Stimulated activated CD8-positive, alpha-beta memory T cell treated with anti-CD3 and anti-CD28 coated beads, Interleukin-12 subunit alpha, Interleukin-12 subunit beta, amount 100 ng/mL, for 4 hours (primary cell): Measurements from ENCODE around the gene DIP2C.
"Not testable (repeated sequence)": the region's sequence is repeated elsewhere in the genome, so short reads cannot be mapped to it uniquely, and the experiment has no call there.

Experiments
- DNase-seq: peaks from one replicate; pipeline ENCODE4 v3.0.0-alpha.2; 2020; ENCODE audit warnings: low read depth

Gene DIP2C

DNA sequence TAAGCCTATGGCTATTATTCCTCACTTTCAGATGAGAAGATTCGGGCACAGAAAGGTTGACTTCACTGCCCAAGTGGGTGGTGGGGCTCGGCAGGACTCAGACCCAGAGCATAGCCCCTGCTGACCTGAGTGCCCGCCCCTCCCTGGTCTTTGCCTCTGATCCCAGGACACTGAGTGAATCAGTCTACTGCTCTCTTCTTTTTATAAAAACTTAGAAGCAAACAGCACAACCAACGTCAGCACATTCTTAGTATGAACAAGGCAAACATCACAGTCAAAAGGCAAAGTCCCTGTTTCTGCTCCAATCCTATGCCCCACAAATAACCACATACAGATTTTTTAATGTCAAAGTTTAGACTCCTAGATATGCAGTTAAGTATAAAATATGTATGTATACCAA is 316.5 kb downstream of the DIP2C start:
- no peak for DNase-seq

- no peak for DNase-seq
These were observed 316.9 kb downstream of the DIP2C start for GRCh38 chr10:372566-372965.

- DNase-seq, result no peak
These were observed 318.0 kb downstream of the DIP2C start for GRCh38 chr10:371515-371914.

- no peak for DNase-seq
These were observed 319.0 kb downstream of the DIP2C start for GRCh38 chr10:370449-370825.

- no peak for DNase-seq
These were observed 319.6 kb downstream of the DIP2C start for GRCh38 chr10:369684-370448.

DNA sequence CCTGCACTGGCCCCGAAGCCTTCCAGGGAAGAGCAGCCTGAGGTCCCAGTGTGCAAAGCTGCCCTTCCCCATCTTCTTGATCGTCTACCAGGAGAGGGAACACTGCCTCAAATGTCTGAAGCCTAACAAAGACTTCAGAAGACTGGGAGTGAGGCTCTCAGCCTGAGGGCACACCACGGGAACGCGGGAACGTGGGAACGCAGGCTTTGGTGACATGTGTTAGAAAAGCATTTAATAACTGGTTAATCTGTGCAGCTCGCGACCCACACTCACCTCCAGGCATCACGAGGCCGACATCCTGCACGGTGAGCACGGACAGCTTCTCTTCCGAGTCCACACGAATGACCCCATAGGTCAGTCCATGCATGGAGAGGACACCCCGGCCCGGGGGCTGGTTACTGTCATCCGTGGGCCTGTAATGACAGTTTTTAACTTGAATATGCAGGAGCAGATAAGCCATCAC is 320.2 kb downstream of the DIP2C start:
- DNase-seq, result no peak

DNA sequence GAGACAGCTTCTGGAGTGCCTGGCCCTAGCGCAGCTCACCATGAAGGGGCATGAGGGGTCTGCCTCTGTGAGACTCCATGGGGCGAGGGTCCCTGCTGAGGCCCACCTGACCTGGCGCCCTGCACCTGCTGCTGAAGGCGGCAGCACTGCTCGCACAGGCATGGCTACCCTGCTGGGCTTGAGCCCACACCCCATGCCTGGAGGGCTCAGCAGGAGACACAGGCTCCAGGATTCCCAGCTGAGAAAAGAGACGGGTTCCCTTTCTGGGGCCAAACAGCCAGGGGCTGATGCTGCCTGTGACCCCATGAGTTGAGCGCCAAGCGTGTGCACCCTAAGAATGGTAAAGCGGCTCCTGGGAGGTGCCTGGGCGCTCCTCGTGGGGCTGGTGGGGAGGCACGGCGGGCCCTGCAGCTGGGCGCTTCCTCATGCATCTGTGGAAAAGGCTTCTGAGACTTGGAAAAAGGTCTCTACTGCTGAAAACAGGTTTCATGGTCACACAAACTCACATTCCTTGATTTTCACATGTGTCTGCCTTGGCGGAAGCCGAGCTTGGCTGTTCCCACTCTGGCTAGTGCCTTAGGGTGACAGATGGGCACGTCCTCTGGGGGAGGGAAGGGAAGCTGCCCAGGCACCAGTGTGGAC is 320.8 kb downstream of the DIP2C start:
- DNase-seq, result no peak

DNA sequence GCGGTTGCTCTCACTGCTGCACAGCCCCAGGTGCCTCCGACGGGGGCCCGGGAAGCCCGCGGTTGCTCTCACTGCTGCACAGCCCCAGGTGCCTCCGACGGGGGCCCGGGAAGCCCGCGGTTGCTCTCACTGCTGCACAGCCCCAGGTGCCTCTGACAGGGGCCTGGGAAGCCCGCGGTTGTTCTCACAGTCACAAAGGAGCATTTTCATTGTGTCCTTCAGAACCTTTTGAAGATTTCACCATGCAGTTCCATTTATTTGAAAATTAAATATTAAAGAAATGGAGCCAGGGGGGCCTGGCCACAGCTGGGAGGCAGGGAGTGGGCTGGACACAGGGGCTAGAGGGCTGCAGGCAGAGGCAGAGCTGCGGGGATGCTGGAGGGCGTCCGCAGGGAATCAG is 321.4 kb downstream of the DIP2C start:
- DNase-seq, result not testable (repeated sequence)

DNA sequence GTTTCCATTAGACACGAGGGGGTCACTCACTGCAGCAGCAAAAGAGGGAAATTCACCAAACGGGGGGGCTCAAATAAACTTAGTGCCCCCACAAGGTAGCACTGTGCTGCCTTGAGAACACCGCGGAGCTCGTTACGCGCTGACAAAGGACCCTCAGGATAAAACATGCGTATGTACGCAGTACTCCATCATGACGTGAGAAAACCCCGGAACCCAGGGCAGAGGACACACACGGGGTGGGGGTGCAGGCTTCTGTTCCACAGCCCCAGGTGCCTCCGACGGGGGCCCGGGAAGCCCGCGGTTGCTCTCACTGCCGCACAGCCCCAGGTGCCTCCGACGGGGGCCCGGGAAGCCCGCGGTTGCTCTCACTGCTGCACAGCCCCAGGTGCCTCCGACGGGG is 321.8 kb downstream of the DIP2C start:
- DNase-seq, result no peak

DNA sequence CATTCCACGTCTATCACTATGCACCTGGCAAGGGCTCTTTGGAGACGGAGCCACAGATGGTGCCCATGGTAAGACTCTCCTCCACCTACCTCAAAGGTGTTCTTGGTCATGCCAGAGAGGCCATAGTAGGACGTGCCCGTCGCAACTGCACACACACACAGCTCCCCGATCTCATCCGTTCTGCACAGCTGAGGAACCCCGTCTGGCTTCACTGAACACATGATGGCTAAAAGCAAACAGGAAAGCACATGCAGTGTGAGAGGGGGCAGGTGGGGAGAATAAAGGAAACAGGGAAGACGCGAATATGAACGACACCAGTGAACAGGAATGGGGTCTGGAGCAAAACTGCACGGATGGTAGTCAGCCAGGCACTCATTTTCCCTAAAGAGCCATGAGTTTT is 323.3 kb downstream of the DIP2C start:
- no peak for DNase-seq

- DNase-seq, result no peak
These were observed 325.1 kb downstream of the DIP2C start for GRCh38 chr10:364267-364775.

DNA sequence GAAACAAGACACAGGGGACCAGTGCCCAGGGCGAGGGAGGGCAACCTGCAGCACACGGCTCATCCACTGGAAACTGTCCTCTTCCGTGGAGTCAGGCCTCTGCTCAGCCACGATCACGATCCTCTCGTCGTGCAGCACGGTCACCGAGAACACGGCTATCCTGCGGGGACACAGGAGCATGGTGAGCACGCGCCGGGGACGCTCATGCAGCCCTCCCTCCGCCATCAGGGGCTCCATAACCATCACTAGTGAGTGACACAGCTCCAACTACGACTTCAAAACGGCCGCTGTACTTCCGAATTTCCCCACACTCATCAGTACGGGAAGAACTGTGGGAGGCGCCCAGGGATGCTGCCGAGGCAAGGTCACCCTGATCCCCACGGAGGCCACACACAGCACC is 326.3 kb downstream of the DIP2C start:
- no peak for DNase-seq

- DNase-seq, result no peak
These were observed 328.0 kb downstream of the DIP2C start for GRCh38 chr10:361203-362081.

DNA sequence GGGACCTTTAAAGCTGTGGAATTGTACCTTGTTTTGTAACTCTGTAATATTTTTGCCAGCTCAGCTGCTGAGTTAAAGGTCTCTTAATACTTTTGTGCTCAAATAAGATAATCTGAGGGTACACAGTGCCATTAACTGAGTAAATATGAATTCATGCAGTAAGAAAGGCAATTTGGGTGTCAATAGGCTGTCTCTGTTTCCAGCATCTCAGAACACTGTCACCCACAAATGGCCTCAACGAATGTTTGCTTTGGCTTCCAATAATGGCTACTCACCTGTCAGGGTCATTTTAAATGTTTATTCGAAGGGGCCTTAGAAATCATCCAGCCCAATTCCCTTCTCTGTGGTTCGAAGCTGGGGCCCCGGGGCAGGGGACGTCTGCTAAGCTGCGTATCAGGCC is 328.8 kb downstream of the DIP2C start:
- DNase-seq, result no peak

DNA sequence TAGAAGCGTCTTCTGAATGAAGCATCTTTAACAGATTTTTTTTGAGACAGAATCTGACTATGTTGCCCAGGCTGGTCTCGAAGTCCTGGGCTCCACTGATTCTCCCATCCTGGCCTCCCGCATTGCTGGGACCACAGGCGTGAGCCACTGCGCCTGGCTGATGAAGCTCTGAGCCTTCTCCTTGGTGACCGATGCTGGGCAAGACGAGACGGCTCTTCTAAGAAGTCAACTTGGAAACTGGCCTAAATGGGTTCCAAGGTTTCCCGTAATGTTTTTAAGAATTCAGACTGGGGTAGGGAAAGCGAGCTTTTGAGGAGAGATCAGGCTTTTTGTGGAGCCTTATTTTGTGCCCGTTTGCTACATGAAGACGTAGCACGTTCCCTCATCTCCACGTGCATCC is 329.7 kb downstream of the DIP2C start:
- DNase-seq, result no peak

DNA sequence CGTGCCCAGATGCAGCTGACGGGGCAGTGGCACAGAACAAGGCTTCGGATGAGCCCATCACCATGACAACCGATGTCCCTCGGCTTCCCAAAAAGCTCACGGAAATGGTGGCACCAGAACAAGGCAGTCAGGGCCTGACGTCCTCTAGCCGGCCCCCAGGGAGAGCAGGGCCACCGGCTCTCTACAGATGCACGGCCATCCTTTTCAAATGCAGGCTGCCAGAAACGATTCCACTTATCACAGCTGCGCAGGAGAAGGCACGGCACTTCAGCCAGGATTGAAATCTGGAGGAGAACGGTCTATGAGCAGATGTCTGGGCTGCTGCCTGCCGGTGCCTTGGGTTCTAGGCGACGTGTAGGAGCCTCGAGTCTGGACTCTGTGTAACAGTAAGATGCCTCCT is 330.4 kb downstream of the DIP2C start:
- DNase-seq, result no peak

DNA sequence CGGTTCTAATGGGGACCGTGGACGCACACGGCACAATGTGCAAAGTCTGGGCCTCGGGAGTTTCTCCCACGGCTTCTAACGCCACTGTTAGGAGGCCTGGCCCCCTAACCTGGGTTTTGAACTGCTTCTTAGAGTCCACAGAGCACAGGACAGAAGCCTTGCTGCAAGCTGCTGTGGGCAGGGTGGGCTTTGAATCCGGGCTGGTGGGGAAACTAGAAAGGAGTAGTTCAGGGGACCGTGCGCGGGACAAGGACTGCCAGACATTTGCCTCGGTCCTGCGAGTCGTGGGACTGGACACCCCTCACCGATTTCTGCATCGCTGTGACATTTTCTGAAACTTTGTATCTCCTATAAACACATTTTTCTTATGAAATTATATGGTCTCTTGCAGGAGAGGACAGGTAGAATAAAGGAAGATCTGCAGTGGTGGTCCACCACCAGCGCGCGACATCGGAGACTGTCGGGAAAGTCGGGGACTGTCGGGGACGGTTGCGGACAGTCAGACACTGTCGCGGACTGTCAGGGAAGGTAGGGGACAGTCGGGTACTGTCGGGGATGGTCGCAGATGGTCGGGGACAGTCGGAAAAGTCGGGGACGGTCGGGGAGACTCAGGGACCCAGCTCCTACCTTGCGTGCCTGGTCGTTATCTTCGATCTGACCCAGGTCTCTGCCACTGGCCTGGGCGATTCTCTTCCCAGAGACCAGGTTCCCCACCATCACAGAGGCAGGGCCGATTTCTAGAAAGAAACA is 332.1 kb downstream of the DIP2C start:
- no peak for DNase-seq

DNA sequence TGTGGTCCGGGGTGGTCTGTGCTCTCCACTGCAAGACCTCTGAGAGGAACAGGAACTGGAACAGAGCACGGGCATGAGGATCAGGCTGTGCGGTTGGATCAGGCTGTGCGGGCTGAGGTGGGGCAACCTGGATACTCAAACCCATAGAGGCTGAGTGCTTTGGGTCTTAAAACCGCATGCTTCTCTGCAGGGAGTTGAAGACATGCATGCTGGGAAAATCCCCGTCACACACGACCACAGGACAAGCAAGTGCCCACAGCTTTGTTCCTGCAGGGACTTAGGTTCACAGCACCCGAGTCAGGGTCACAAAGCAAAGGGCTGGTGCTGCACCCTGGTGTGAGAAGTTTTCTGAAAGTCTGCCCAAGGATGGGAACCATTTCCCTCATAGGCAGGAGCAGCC is 333.0 kb downstream of the DIP2C start:
- DNase-seq, result no peak

DNA sequence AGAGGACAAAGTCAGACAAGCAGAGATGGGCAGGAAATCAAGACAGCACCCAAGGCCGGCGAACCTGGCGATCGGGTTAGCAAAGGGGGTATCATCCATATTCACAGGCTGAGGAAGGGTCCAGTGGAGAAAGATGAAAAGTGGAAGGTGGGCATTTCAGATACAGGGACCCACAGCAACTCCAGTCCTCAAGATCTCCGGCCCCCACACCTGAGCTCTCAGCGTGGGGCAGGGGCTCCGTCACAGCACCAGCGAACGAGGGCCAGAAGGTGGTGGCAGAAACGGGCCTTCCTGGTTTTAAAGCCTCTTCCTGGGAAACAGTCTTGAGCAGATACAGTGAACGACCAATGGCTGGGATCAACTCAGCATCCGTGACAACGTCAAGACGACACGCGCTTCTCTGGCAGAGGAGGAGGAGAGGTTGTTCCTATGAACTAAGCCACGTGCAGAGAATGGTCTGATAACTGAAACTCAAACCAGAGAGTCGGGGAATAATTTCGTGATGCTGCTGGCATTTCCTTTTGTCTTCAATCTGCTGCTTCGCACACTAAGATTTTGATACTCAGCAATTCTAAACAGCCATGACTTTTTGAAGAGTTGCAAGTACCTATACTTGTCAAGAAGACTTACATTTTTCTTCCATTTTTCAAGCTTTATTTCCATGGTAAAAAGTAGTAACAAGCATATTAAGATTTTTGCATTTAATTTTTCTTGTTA is 334.4 kb downstream of the DIP2C start:
- no peak for DNase-seq

DNA sequence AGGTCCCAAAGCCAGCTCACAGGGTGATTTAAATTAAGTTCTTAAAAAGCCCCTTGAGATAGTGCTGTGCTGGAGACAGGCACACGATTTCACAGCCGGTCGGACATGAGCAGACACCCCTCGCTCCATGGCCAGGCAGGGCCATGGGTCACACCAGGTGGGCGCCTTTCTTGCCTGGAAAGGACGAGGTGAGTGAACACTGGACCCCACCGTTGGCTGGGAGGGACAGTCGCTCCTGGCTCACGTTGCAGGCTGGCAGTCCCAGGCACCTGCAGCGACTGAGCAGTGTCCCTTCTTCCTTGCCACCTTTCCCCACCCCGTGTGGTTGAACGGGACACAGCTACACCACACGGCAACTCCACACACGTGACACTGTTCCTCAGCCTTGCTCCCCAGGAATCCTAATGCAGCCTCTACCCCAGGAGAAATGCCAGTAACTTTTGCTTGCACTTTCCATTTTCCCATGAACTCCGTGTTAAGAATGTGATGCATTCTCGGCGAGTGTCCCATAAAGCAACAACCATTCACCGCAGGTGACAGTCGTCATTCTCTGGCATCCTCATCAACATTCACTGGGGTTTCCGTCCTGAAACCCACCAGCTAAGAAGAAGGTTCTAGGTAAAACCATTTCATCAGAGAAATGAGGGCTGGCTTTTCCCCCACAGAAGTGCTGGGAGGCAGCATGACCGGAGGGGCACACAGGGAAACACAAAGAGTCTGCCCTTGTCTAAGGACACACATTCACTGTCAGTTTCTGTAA is 336.8 kb downstream of the DIP2C start:
- no peak for DNase-seq
